Mesenchymal stem cell (in vitro differentiated cells and primary cell): Measurements from ENCODE around the gene CELA2B.
"Not testable (repeated sequence)": the region's sequence is repeated elsewhere in the genome, so short reads cannot be mapped to it uniquely, and the experiment has no call there.

Source experiments
- DNase-seq: peaks from one replicate; pipeline ENCODE4 v3.0.0-alpha.2; 2013
- H2AFZ ChIP-seq: one replicate; pipeline ENCODE4 v1.6.1; 2013; ENCODE audit warnings: low read depth, mild to moderate bottlenecking, control low read depth, inconsistent platforms, low read length, moderate library complexity
- H2AK5ac ChIP-seq: 2 replicates; pipeline ENCODE4 v1.6.1; 2013; ENCODE audit warnings: low read length, moderate library complexity, mild to moderate bottlenecking, inconsistent platforms; ENCODE audit not compliant: severe bottlenecking
- H2BK120ac ChIP-seq: one replicate; pipeline ENCODE4 v1.6.1; 2013; ENCODE audit warnings: low read depth, mild to moderate bottlenecking, inconsistent platforms, low read length, moderate library complexity
- H2BK12ac ChIP-seq, 2 experiments: one replicate each; pipeline ENCODE4 v1.6.1; 2013; ENCODE audit warnings: inconsistent platforms in 2 of 2, low read length in 2 of 2, mild to moderate bottlenecking in 2 of 2, moderate library complexity in 2 of 2, control low read depth in 1 of 2
- H2BK15ac ChIP-seq: one replicate; pipeline ENCODE4 v1.6.1; 2013; ENCODE audit warnings: mild to moderate bottlenecking, low read depth, inconsistent platforms; ENCODE audit not compliant: poor library complexity, severe bottlenecking
- H2BK5ac ChIP-seq: 2 replicates; pipeline ENCODE4 v1.6.1; 2013; ENCODE audit warnings: low read depth, mild to moderate bottlenecking, low read length, control low read depth, inconsistent platforms; ENCODE audit not compliant: poor library complexity, severe bottlenecking
- H3K14ac ChIP-seq, 2 experiments: one replicate each; pipeline ENCODE4 v1.6.1; 2013; ENCODE audit warnings: inconsistent platforms in 2 of 2, low read length in 2 of 2, control low read depth in 1 of 2, mild to moderate bottlenecking in 1 of 2, moderate library complexity in 1 of 2
- H3K18ac ChIP-seq, 2 experiments: one replicate each; pipeline ENCODE4 v1.6.1; 2013; ENCODE audit warnings: inconsistent platforms in 2 of 2, low read length in 2 of 2, control low read depth in 1 of 2, low read depth in 1 of 2, mild to moderate bottlenecking in 1 of 2
- H3K23ac ChIP-seq, 2 experiments: one replicate each; pipeline ENCODE4 v1.6.1; 2013; ENCODE audit warnings: inconsistent platforms in 2 of 2, low read length in 2 of 2, mild to moderate bottlenecking in 2 of 2, moderate library complexity in 2 of 2, control low read depth in 1 of 2
- H3K27ac ChIP-seq: 2 replicates; pipeline ENCODE4 v1.5.1; 2013; ENCODE audit warnings: mild to moderate bottlenecking, moderate library complexity, low read length, control low read depth, inconsistent platforms; ENCODE audit not compliant: poor library complexity, severe bottlenecking
- H3K27me3 ChIP-seq, 2 experiments: 2 replicates each; pipeline versions ENCODE4 v1.6.1 to v1.7.0; 2013; ENCODE audit warnings: low read length in 2 of 2, mild to moderate bottlenecking in 2 of 2, moderate library complexity in 2 of 2, control low read depth in 1 of 2, inconsistent platforms in 1 of 2; ENCODE audit not compliant: control insufficient read depth in 1 of 2, insufficient read depth in 1 of 2
- H3K36me3 ChIP-seq, 2 experiments: 2 replicates each; pipeline versions ENCODE4 v1.6.1 to v1.7.0; 2013; ENCODE audit warnings: low read length in 2 of 2, control low read depth in 1 of 2, inconsistent platforms in 1 of 2, low read depth in 1 of 2, mild to moderate bottlenecking in 1 of 2; ENCODE audit not compliant: insufficient read depth in 2 of 2, control insufficient read depth in 1 of 2
- H3K4ac ChIP-seq, 2 experiments: one replicate each; pipeline ENCODE4 v1.6.1; 2013; ENCODE audit warnings: inconsistent platforms in 2 of 2, low read length in 2 of 2, mild to moderate bottlenecking in 2 of 2, moderate library complexity in 2 of 2, control low read depth in 1 of 2, low read depth in 1 of 2
- H3K4me1 ChIP-seq: 2 replicates; pipeline ENCODE4 v1.6.1; 2013; ENCODE audit warnings: low read depth, low read length, control low read depth; ENCODE audit not compliant: control insufficient read depth, insufficient read depth
- H3K4me2 ChIP-seq: 2 replicates; pipeline ENCODE4 v1.6.1; 2013; ENCODE audit warnings: low read length, mild to moderate bottlenecking, inconsistent platforms; ENCODE audit not compliant: poor library complexity, severe bottlenecking
- H3K4me3 ChIP-seq, 2 experiments: 2 replicates each; pipeline versions ENCODE4 v1.5.1 to v1.7.0; 2013; ENCODE audit warnings: low read length in 2 of 2, mild to moderate bottlenecking in 2 of 2, control low read depth in 1 of 2, low read depth in 1 of 2; ENCODE audit not compliant: insufficient read depth in 1 of 2
- H3K79me1 ChIP-seq: replicated peaks from 2 replicates; pipeline ENCODE4 v1.6.1; 2013; ENCODE audit warnings: mild to moderate bottlenecking, control low read depth, low read length, inconsistent platforms; ENCODE audit not compliant: poor library complexity, severe bottlenecking
- H3K9ac ChIP-seq: 2 replicates; pipeline ENCODE4 v1.7.0; 2013; ENCODE audit warnings: mild to moderate bottlenecking, low read length, moderate library complexity
- H3K9me3 ChIP-seq: 2 replicates; pipeline ENCODE4 v1.7.0; 2013; ENCODE audit warnings: mild to moderate bottlenecking, low read length; ENCODE audit not compliant: control insufficient read depth
- H4K8ac ChIP-seq: one replicate; pipeline ENCODE4 v1.6.1; 2013; ENCODE audit warnings: inconsistent platforms, mild to moderate bottlenecking, low read length, moderate library complexity
- H4K91ac ChIP-seq: one replicate; pipeline ENCODE4 v1.6.1; 2013; ENCODE audit warnings: mild to moderate bottlenecking, low read length, inconsistent platforms
- WGBS: methylation state at CpG from one replicate; pipeline ENCODE4 v1.1.7; 2013; ENCODE audit warnings: mixed read lengths; 5-methylcytosine and 5-hydroxymethylcytosine counted together

CELA2B gene

DNA sequence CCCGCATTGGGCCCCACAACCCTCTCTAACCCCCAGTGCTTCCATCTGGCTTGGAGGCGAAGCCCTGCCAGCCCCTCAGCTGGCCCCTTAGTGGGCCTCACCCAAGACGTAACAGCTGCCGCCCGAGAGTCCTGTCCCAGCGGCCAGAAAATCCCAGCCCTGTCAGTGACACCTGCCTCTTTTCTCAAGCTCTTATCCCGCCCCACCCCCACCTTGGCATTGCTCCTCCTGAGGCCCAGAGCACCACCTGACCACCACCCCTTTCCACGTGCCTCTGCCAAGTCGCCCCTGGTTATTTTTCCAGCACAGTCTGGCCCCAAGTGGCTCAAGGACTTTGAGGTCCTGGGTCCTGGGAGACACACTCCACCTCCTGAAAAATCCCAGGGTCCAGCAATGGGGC lies 43.6 kb upstream of the CELA2B start:
- H3K27ac ChIP-seq: no peak overlapping the region
- H2BK15ac ChIP-seq: no peak overlapping the region

DNA sequence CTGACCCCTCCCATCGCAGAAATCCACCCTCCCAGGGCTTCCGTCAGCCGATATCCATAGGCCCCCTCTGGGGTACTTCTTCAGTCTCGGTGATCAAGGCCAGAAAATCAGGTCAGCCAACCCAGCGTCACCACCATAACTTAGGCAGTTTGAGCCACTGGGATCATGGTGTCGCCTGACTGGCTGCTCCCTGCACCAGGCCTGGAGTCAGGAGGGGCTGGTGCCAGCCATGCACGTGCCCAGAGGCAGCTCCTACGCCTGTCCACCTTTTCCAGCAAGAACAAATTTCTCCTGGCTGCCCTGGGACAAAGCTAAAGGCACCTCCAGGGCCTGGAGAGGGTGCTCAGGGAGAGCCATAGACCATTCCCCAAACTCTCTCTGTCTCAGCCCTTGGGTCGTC lies 42.4 kb upstream of the CELA2B start:
- 92% methylated on average over 9 of the region's 9 CpGs for WGBS
- peak overlapping the region in 1 of 2 experiments; percentile 61 for H3K18ac ChIP-seq

More for the DNA sequence above, 43.6 kb upstream of the CELA2B start:
- no peak overlapping the region for H3K14ac ChIP-seq
- no peak overlapping the region for H3K9ac ChIP-seq
- no peak overlapping the region for H3K18ac ChIP-seq
- peaks cover 23% of the 10 kb centered on the region for H3K4me1 ChIP-seq
- H3K4ac ChIP-seq: no peak overlapping the region
- H3K27me3 ChIP-seq: no peaks in the 10 kb centered on the region
- H3K4me2 ChIP-seq: no peak overlapping the region
- H3K36me3 ChIP-seq: peaks cover 10 to 37% of the 10 kb centered on the region in 2 experiments
- no peak overlapping the region for H2AFZ ChIP-seq
- H4K91ac ChIP-seq: no peak overlapping the region
- H3K4me3 ChIP-seq: no peak overlapping the region
- no peak overlapping the region for H3K23ac ChIP-seq
- peak overlapping the region; percentile 19 for H4K8ac ChIP-seq
- no peak overlapping the region for H2BK120ac ChIP-seq
- no peak overlapping the region for H2BK12ac ChIP-seq
- no peaks in the 10 kb centered on the region for H3K9me3 ChIP-seq
- H2AK5ac ChIP-seq: no peak overlapping the region
- 78% methylated on average over 9 of the region's 9 CpGs for WGBS
- peaks cover 2% of the 10 kb centered on the region for H3K79me1 ChIP-seq
- DNase-seq: no peak
- peak overlapping the region; percentile 22 for H2BK5ac ChIP-seq

DNA sequence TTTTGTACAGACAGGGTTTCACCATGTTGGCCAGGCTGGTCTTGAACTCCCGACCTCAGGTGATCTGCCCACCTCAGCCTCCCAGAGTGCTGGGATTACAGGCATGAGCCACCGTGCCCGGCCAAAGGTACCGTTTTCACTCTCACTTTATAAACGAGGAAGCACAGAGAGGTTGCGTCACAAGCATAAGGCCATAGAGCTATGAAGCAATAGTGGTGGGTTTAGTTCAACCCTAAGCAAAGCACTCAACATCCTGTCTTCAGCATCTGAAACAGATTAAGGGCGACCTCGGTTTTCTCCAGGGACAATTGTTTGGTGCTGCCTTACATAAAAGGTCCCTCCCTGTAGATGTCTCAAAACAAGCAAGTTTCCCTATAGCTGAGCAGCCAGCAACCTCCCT lies 41.2 kb upstream of the CELA2B start:
- WGBS: 67% methylated on average over 8 of the region's 8 CpGs
- H3K27me3 ChIP-seq: not testable (repeated sequence)
- peak; percentile 54 for DNase-seq

More for the DNA sequence above, 42.4 kb upstream of the CELA2B start:
- H3K23ac ChIP-seq: no peak overlapping the region
- peaks cover 2% of the 10 kb centered on the region for H3K79me1 ChIP-seq
- H3K4me2 ChIP-seq: no peak overlapping the region
- H3K36me3 ChIP-seq: peaks cover 7 to 29% of the 10 kb centered on the region in 2 experiments
- H2BK12ac ChIP-seq: peak overlapping the region in 1 of 2 experiments; percentile 21
- no peak overlapping the region for H4K91ac ChIP-seq
- no peaks in the 10 kb centered on the region for H3K27me3 ChIP-seq
- H3K14ac ChIP-seq: peak overlapping the region in 1 of 2 experiments; percentile 85
- H2AK5ac ChIP-seq: no peak overlapping the region
- H4K8ac ChIP-seq: no peak overlapping the region
- H3K9me3 ChIP-seq: no peaks in the 10 kb centered on the region
- no peak overlapping the region for H2BK120ac ChIP-seq
- no peak overlapping the region for H3K4me3 ChIP-seq
- H2BK5ac ChIP-seq: no peak overlapping the region
- no peak for DNase-seq
- H2AFZ ChIP-seq: no peak overlapping the region
- no peak overlapping the region for H3K4ac ChIP-seq
- no peak overlapping the region for H3K27ac ChIP-seq
- H3K4me1 ChIP-seq: peaks cover 14% of the 10 kb centered on the region
- H2BK15ac ChIP-seq: no peak overlapping the region
- no peak overlapping the region for H3K9ac ChIP-seq

DNA sequence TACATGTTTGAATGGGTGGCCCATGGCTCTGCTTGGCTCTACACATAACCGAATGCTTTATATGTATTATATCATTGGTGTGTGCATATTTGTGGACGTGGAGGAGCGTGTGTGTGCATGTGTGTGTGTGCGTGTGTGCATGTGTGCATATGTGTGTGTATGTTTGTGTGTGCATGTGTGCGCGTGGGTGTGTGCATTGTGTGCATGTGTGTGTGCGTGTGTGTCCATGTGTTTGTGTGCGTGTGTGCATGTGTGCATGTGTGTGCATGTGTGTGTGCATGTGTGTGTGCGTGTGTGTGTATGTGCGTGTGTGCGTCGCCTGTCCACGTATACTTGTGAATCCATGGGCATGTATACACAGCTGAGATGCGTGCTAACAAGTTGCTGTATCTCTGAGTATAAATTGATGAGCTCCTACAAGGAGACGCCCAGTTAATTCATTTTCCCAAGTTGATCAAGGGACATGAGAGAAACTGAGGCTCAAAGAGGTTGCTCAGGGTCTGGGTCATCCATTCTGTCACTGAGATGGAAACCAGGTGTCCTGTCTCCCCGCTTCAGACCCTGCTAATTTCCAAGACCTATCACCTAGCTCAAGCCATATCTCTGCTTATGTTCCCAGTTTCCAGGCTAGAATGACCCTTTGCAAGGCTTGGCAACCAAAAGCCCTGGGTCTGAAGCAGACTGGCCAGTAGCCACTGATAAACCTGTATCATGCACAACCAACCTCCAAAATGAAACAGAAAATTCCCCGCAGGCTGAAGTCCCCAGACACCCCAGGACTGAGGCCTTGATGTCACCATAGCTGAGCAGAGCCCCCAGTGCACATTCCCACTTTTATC lies 40.4 kb upstream of the CELA2B start:
- peak overlapping the region in 1 of 2 experiments; percentile 43 for H2BK12ac ChIP-seq
- H2BK5ac ChIP-seq: no peak overlapping the region
- no peak overlapping the region for H2AK5ac ChIP-seq
- peak overlapping the region in 1 of 2 experiments; percentile 96 for H3K14ac ChIP-seq
- no peak overlapping the region for H3K4ac ChIP-seq
- no peak overlapping the region for H3K4me3 ChIP-seq
- H3K27me3 ChIP-seq: peaks cover 0 to 3% of the 10 kb centered on the region in 2 experiments
- H3K23ac ChIP-seq: no peak overlapping the region
- peak overlapping the region; percentile 64 for H4K91ac ChIP-seq
- H3K18ac ChIP-seq: no peak overlapping the region
- no peak overlapping the region for H2AFZ ChIP-seq
- peaks cover 7% of the 10 kb centered on the region for H3K4me1 ChIP-seq
- H3K79me1 ChIP-seq: no peaks in the 10 kb centered on the region
- H4K8ac ChIP-seq: peak overlapping the region; percentile 45
- 92% methylated on average over 17 of the region's 17 CpGs for WGBS
- no peak overlapping the region for H3K27ac ChIP-seq
- H3K9ac ChIP-seq: no peak overlapping the region
- no peak overlapping the region for H2BK120ac ChIP-seq
- no peak for DNase-seq
- no peak overlapping the region for H3K4me2 ChIP-seq
- no peak overlapping the region for H2BK15ac ChIP-seq
- H3K36me3 ChIP-seq: peaks cover 3 to 14% of the 10 kb centered on the region in 2 experiments
- no peaks in the 10 kb centered on the region for H3K9me3 ChIP-seq

More for the DNA sequence above, 41.2 kb upstream of the CELA2B start:
- H4K8ac ChIP-seq, H2BK12ac ChIP-seq, H2AFZ ChIP-seq, H2BK5ac ChIP-seq, H3K23ac ChIP-seq, H3K4me1 ChIP-seq, H3K4ac ChIP-seq, H2AK5ac ChIP-seq, H3K27ac ChIP-seq, H3K9ac ChIP-seq, H2BK15ac ChIP-seq, H2BK120ac ChIP-seq, H4K91ac ChIP-seq, H3K79me1 ChIP-seq, H3K4me2 ChIP-seq, H3K9me3 ChIP-seq, H3K14ac ChIP-seq, H3K4me3 ChIP-seq, H3K18ac ChIP-seq: not testable (repeated sequence)
- peaks cover 4 to 16% of the 10 kb centered on the region in 2 experiments for H3K36me3 ChIP-seq
